ENCODE data around the gene PRM3. TPM values are rescaled to one million over a fixed set of nuclear protein-coding genes. Genes with fewer than 3 reads are reported as not detected.

PRM3 gene
- polyA plus RNA-seq, 1 donor (not counting 4 experiments of a cell fraction or from before 2014, with no cell fraction given) = not detected

- Histone ChIP-seq H3K36me3 (ENCODE audit: control insufficient read depth in 2 of 2, extremely low read depth in 1 of 2, insufficient read depth in 2 of 2, low read length in 2 of 2) (no peaks in the 10 kb centered on the region), H3K4me1 (ENCODE audit: control insufficient read depth, extremely low read depth, insufficient read depth, low read length) (peaks cover 11% of the 10 kb centered on the region), H3K9me1 (ENCODE audit: control insufficient read depth, extremely low read depth, insufficient read depth, low read length) (no peaks in the 10 kb centered on the region), H3K4me3 (ENCODE audit: control insufficient read depth in 2 of 3, extremely low read depth in 1 of 3, insufficient read depth in 2 of 3, low read depth in 1 of 3, low read length in 3 of 3) (peak overlapping the region in 2 of 3 experiments; percentile 5 to 15), H3K9me3 (ENCODE audit: control insufficient read depth, low read depth, low read length) (no peaks in the 10 kb centered on the region), H3K9ac (ENCODE audit: control insufficient read depth, extremely low read depth, insufficient read depth, low read length) (peak overlapping the region; percentile 48), H3K27ac (ENCODE audit: control insufficient read depth, insufficient read depth, low read length) (no peak overlapping the region), H3K4me2 (ENCODE audit: control insufficient read depth, extremely low read depth, insufficient read depth, low read depth, low read length) (peak overlapping the region; percentile 73), H3K27me3 (ENCODE audit: control insufficient read depth, extremely low read depth, insufficient read depth, low read length) (no peaks in the 10 kb centered on the region), H4K20me1 (ENCODE audit: control insufficient read depth, extremely low read depth, insufficient read depth, low read length) (no peaks in the 10 kb centered on the region), H2AFZ (ENCODE audit: control insufficient read depth, low read length) (no peak overlapping the region), H3K79me2 (ENCODE audit: control insufficient read depth, insufficient read depth, low read length) (no peaks in the 10 kb centered on the region)
- FAIRE-seq (no peak), DNase-seq (ENCODE audit: low read depth, low spot score) (no peak)
- no peak for TF ChIP-seq CTCF (optimal IDR thresholded peaks at IDR 0.05 in 1 of 3, IDR thresholded peaks at IDR 0.05 in 1 of 3, conservative IDR thresholded peaks at IDR 0.05 in 1 of 3; ENCODE audit: extremely low read depth in 1 of 3, insufficient read depth in 2 of 3, low read length in 3 of 3)
- no peak for TF ChIP-seq EZH2 (IDR thresholded peaks at IDR 0.05; ENCODE audit: low read length)
- dilution Hi-C loops (cut with MboI; ENCODE audit: extremely low pct_ligation_motif_present, low sequenced_read_pairs) = no loop called here
Measured at GRCh38 chr16:11296706-11297491, 23.5 kb upstream of the PRM3 start.

- no peaks in the 10 kb centered on the region for H3K79me2 ChIP-seq (ENCODE audit: control insufficient read depth, insufficient read depth, low read length)
- H3K4me2 ChIP-seq (ENCODE audit: control insufficient read depth, extremely low read depth, insufficient read depth, low read depth, low read length) = no peak overlapping the region
- no peak for TF ChIP-seq CTCF (optimal IDR thresholded peaks at IDR 0.05 in 1 of 3, IDR thresholded peaks at IDR 0.05 in 1 of 3, conservative IDR thresholded peaks at IDR 0.05 in 1 of 3; ENCODE audit: extremely low read depth in 1 of 3, insufficient read depth in 2 of 3, low read length in 3 of 3)
- no peak for TF ChIP-seq EZH2 (IDR thresholded peaks at IDR 0.05; ENCODE audit: low read length)
Measured at GRCh38 chr16:11296351-11296705, 22.9 kb upstream of the PRM3 start.

More at GRCh38 chr16:11296351-11296705, 22.9 kb upstream of the PRM3 start:
- FAIRE-seq (no peak), DNase-seq (ENCODE audit: low read depth, low spot score) (no peak)
- no peaks in the 10 kb centered on the region for H3K9me3 ChIP-seq (ENCODE audit: control insufficient read depth, low read depth, low read length)
- no peaks in the 10 kb centered on the region for H3K9me1 ChIP-seq (ENCODE audit: control insufficient read depth, extremely low read depth, insufficient read depth, low read length)
- H3K36me3 ChIP-seq (ENCODE audit: control insufficient read depth in 2 of 2, extremely low read depth in 1 of 2, insufficient read depth in 2 of 2, low read length in 2 of 2) = no peaks in the 10 kb centered on the region
- H3K9ac ChIP-seq (ENCODE audit: control insufficient read depth, extremely low read depth, insufficient read depth, low read length) = no peak overlapping the region
- peaks cover 11% of the 10 kb centered on the region for H3K4me1 ChIP-seq (ENCODE audit: control insufficient read depth, extremely low read depth, insufficient read depth, low read length)
- no peak overlapping the region for H3K4me3 ChIP-seq (ENCODE audit: control insufficient read depth in 2 of 3, extremely low read depth in 1 of 3, insufficient read depth in 2 of 3, low read depth in 1 of 3, low read length in 3 of 3)
- H4K20me1 ChIP-seq (ENCODE audit: control insufficient read depth, extremely low read depth, insufficient read depth, low read length) = no peaks in the 10 kb centered on the region
- no peak overlapping the region for H3K27ac ChIP-seq (ENCODE audit: control insufficient read depth, insufficient read depth, low read length)
- no peak overlapping the region for H2AFZ ChIP-seq (ENCODE audit: control insufficient read depth, low read length)
- dilution Hi-C loops (cut with MboI; ENCODE audit: extremely low pct_ligation_motif_present, low sequenced_read_pairs) = no loop called here
- no peaks in the 10 kb centered on the region for H3K27me3 ChIP-seq (ENCODE audit: control insufficient read depth, extremely low read depth, insufficient read depth, low read length)

All from keratinocyte (primary cell).